Fibroblast of mammary gland (primary cell): ENCODE measurements around the gene D2HGDH.

Experiments
- DNase-seq: peaks from one replicate; pipeline ENCODE4 v3.0.0-alpha.2; 2010; ENCODE audit warnings: low read depth
- H3K4me3 ChIP-seq: 2 replicates; pipeline ENCODE4 v1.5.1; 2011; ENCODE audit warnings: low read depth, mild to moderate bottlenecking, low read length, moderate library complexity; ENCODE audit not compliant: control insufficient read depth
- TF ChIP-seq, protein P1 (sequence below): conservative IDR thresholded peaks from 2 replicates; pipeline ENCODE4 v1.5.1; 2011; ENCODE audit warnings: low read depth, low read length, inconsistent platforms; ENCODE audit not compliant: control insufficient read depth, insufficient read depth

Gene D2HGDH

DNA sequence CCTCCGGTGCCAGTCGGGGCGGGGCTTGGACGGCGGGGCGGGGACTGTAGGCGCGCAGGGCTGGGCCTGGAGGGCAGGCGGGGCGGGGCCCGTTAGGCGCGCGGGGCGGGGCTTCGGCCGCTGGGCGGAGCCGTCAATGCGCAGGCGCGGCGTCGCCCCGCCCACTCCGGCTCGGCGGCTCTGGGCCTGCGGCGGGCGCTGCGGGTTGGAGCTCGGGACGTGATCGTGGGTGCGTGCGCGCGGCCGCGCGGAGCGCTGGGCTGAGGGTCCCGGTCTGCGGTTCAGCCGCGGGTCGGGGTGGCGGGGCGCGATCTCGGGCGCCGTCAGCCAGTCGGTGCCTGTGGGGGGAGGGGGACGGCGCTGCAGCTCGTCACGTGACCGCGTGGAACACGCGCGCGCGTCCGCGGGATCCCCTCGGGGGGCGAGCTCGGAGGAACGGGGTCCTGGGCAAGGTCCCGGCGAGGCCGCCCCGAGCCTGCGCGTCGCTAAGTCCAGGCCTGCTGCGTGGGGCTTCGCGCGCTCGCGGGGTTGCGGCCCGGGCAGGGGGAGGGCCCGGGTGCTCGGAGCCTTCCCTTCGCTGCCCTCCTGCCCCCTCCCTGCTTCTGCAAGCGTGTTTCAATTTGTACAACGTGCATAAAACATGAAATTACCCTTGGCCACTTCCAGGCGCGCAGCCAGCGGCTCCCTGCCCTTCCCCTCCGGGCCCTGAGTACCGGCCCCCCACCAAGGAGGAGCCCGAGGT, at the start of gene D2HGDH:
Gene D2HGDH (plus strand): TSS at position 164 of the 742 bp plus-strand sequence. CDS start 595 bp downstream, outside the sequence.
- DNase-seq: peak; percentile 71
- peak within 1 kb of the TSS; percentile 67 for H3K4me3 ChIP-seq
- TF ChIP-seq, protein P1, sequence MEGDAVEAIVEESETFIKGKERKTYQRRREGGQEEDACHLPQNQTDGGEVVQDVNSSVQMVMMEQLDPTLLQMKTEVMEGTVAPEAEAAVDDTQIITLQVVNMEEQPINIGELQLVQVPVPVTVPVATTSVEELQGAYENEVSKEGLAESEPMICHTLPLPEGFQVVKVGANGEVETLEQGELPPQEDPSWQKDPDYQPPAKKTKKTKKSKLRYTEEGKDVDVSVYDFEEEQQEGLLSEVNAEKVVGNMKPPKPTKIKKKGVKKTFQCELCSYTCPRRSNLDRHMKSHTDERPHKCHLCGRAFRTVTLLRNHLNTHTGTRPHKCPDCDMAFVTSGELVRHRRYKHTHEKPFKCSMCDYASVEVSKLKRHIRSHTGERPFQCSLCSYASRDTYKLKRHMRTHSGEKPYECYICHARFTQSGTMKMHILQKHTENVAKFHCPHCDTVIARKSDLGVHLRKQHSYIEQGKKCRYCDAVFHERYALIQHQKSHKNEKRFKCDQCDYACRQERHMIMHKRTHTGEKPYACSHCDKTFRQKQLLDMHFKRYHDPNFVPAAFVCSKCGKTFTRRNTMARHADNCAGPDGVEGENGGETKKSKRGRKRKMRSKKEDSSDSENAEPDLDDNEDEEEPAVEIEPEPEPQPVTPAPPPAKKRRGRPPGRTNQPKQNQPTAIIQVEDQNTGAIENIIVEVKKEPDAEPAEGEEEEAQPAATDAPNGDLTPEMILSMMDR: no peak

- TF ChIP-seq, protein P1: no peak
- no peak for DNase-seq
- peak overlapping the region; percentile 83 for H3K4me3 ChIP-seq
These were observed 48.1 kb upstream of the D2HGDH start for GRCh38 chr2:241686324-241686649.

DNA sequence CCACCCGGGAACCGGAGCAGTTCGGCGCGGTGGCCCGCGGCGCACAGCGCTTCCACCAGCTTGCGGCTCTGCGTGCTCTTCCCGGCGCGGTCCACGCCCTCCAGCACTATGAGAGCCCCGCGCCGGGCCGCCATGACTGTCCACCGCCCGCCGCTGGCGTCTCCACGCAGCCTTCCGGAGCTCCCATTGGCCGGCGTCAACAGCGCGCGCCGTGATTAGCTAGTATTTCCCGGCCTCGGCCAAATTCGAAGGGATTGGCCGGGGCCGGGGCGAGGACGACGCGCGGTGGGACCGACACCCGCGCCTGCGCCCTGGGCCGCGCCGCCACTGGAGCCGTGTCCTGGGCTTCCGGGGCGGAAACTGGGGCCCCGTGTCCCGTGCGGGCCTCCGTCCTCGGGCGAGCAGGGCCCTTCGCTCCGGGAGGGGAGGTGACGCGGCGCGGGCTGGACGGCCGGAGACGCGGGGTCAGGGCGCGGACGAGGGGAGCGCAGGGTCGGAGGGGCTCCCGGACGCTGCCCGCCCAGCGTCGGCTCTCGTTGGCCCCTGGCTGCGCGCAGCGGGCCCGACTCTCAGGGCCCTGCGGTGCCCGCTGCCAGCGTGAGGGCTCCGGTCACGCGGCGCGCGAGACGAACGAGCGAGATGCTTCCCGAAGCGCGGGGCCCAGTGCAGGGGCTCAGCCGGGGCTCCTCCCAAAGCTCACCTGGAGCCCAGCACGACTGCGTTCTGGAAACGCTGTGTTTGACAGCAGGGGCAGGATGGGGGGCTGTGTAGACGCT, 47.6 kb upstream of the D2HGDH start, which contains the start of gene DTYMK:
Gene DTYMK (minus strand): TSS at position 166 of the 776 bp plus-strand sequence. CDS start 32 bp downstream, at position 134.
- TF ChIP-seq, protein P1: no peak
- peak within 1 kb of the TSS; percentile 97 for H3K4me3 ChIP-seq
- DNase-seq: peak; percentile 92

DNA sequence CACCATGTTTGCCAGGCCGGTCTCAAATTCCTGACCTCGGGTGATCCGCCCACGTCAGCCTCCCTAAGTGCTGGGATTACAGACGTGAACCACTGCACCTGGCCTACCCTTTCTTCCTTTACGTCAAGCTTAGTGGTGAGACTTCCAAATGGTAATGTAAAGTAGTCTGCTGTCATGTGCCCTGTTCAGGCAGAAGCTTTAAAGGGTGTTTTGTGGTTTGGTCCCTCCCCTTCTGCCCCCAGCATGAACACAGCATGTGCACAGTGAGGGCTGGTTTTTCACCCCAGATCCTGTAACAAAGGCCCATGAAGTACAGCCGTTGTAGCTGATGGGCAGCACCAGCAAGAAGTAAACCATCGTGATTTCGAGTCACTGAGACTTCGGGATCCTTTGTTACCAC, 45.1 kb upstream of the D2HGDH start:
- TF ChIP-seq, protein P1: no peak
- no peak overlapping the region for H3K4me3 ChIP-seq
- DNase-seq: no peak

- TF ChIP-seq, protein P1: no peak
- no peak for DNase-seq
These were observed 44.2 kb upstream of the D2HGDH start for GRCh38 chr2:241690202-241690717.

GRCh38 chr2:241692448-241692847, 42.0 kb upstream of the D2HGDH start:
- TF ChIP-seq, protein P1: no peak

More at GRCh38 chr2:241690202-241690717, 44.2 kb upstream of the D2HGDH start:
- H3K4me3 ChIP-seq: no peak overlapping the region

More at GRCh38 chr2:241692448-241692847, 42.0 kb upstream of the D2HGDH start:
- H3K4me3 ChIP-seq: no peak overlapping the region
- peak; percentile 81 for DNase-seq
